C4-2B (cell line): Measurements from ENCODE around the gene INF2.

Source experiments
- H3K27ac ChIP-seq: fragments of 450-650 bp; 2 replicates; pipeline ENCODE4 v1.5.1; 2017
- ZFX ChIP-seq: fragments of 450-650 bp; IDR thresholded peaks from 2 replicates; pipeline ENCODE4 v1.6.1; 2017
- TF ChIP-seq, protein P1 (sequence below): fragments of 450-650 bp; conservative IDR thresholded peaks from 2 replicates; pipeline ENCODE4 v1.5.1; 2017; ENCODE audit warnings: mild to moderate bottlenecking

Gene INF2

GRCh38 chr14:104681689-104682074 is 7.7 kb upstream of the INF2 start:
- TF ChIP-seq, protein P1, sequence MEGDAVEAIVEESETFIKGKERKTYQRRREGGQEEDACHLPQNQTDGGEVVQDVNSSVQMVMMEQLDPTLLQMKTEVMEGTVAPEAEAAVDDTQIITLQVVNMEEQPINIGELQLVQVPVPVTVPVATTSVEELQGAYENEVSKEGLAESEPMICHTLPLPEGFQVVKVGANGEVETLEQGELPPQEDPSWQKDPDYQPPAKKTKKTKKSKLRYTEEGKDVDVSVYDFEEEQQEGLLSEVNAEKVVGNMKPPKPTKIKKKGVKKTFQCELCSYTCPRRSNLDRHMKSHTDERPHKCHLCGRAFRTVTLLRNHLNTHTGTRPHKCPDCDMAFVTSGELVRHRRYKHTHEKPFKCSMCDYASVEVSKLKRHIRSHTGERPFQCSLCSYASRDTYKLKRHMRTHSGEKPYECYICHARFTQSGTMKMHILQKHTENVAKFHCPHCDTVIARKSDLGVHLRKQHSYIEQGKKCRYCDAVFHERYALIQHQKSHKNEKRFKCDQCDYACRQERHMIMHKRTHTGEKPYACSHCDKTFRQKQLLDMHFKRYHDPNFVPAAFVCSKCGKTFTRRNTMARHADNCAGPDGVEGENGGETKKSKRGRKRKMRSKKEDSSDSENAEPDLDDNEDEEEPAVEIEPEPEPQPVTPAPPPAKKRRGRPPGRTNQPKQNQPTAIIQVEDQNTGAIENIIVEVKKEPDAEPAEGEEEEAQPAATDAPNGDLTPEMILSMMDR, result no peak
- TF ChIP-seq ZFX, result no peak
- peak overlapping the region; percentile 11; the same call in 1 of the 2 replicates for H3K27ac ChIP-seq

DNA sequence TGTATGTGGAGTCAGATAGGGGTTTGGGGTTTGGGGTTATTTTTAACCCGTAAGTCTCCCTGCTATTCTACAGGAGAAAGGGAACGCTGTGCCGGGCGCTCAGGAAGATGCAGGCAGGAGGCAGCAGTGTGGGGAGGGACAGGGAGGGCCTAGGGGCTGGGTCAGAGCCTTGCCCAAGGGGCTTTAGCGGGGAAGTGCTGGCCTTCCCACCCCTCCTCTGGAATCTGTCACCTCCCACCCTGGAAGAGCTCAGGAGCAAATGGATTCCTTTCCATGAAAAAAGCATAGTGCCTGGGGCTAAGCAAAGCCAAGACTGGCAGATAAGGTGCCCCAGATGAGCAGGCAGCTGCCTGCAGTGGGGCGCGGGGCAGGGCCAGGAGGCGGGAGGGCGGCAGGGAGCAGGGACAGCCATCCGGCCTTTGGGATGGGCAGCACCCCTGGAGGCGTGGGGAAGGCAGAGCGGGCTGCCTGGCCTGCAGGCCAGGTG is 7.3 kb upstream of the INF2 start:
- peak overlapping the region; percentile 11; the same call in 1 of the 2 replicates for H3K27ac ChIP-seq
- TF ChIP-seq, protein P1, result no peak
- no peak for TF ChIP-seq ZFX

DNA sequence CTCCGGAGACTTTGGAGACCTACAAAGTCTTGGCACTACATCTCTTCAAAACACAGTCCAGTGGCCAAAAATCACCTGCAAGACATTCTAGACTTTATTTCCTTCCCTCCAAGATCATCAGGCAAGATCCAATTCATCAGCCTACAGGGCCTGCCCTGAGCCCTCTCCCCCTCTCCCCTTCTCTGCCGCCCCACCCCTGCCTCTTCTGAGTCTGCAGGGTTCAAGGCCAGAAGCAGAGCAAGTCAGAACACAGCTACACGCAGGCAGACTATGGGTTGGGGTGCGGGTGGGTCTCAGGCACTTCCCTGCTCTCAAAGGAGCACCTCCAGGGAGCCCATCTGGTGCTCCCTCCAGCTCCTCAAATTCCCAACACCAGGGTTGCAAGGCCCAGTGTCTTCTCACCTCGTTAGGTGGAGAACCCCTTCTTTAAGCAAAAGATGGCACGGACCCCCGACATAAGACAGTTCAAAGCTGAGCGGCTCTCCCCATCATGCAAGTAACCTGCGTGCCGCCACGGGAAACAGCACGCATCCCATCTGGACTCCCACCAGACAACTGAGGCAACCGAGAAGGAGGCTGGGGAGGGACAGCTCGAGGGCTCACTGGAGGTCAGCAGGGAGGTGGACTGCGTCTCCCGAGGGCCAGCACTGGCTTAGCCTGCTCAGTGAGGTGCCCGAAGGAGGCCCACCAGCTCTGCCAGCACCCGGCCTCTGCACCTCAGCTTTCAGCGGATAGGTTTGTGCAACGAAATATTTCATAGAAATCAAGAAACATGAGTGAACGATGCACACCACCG is 5.6 kb upstream of the INF2 start:
- no peak overlapping the region for H3K27ac ChIP-seq
- TF ChIP-seq, protein P1, result no peak
- TF ChIP-seq ZFX, result no peak

GRCh38 chr14:104684449-104684821 is 5.0 kb upstream of the INF2 start:
- TF ChIP-seq ZFX, result no peak
- TF ChIP-seq, protein P1, result no peak
- no peak overlapping the region for H3K27ac ChIP-seq

DNA sequence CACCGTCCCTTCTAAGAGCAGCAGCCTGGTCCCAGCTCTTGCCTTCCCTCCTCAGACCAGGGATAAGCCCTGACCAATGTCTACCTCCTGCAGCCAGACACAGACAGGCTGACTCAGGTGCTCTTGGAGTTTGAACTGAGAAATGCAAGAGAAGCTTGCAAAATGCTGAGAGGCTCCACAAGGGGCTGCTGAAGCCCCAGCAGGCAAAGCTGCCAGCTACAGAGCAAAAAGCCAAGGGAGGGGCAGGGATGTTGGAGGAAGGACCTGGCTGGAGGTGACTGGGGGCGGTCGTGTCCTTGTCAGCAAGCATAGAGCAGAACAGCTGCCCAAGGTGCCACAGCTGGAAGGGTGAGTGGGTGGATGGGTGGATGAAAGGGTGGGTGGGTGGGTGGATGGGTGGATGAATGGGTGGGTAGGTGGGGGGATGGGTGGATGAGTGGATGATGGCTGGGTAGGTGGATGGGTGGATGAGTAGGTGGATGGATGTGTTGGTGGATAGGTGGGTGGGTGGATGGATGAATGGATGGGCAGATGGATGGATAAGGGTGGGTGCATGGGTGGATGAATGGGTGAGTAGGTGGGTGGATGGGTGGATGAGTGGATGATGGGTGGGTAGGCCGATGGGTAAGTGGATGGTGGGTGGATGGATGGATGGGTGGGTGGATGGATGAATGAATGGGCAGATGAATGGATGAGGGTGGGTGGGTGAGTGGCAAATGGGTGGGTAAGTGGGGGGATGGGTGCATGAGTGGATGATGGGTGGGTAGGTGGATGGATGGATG is 4.0 kb upstream of the INF2 start:
- no peak overlapping the region for H3K27ac ChIP-seq
- TF ChIP-seq, protein P1, result no peak
- no peak for TF ChIP-seq ZFX

- no peak overlapping the region for H3K27ac ChIP-seq
- TF ChIP-seq, protein P1, result no peak
- TF ChIP-seq ZFX, result no peak
Measured at GRCh38 chr14:104685998-104686610, 3.3 kb upstream of the INF2 start.
